Retinal pigment epithelial cell (primary cell): Measurements from ENCODE around the gene CNPY1.

Experiments used
- DNase-seq: peaks from one replicate; pipeline ENCODE4 v3.0.0-alpha.2; 2010; ENCODE audit warnings: low read depth
- H3K4me3 ChIP-seq: 2 replicates; pipeline ENCODE4 v1.5.1; 2011; ENCODE audit warnings: mild to moderate bottlenecking, low read length, control low read depth, moderate library complexity
- TF ChIP-seq, protein P1 (sequence below): conservative IDR thresholded peaks from 2 replicates; pipeline ENCODE4 v1.5.1; 2011; ENCODE audit warnings: low read depth, low read length, control low read depth, inconsistent platforms

Gene CNPY1

DNA sequence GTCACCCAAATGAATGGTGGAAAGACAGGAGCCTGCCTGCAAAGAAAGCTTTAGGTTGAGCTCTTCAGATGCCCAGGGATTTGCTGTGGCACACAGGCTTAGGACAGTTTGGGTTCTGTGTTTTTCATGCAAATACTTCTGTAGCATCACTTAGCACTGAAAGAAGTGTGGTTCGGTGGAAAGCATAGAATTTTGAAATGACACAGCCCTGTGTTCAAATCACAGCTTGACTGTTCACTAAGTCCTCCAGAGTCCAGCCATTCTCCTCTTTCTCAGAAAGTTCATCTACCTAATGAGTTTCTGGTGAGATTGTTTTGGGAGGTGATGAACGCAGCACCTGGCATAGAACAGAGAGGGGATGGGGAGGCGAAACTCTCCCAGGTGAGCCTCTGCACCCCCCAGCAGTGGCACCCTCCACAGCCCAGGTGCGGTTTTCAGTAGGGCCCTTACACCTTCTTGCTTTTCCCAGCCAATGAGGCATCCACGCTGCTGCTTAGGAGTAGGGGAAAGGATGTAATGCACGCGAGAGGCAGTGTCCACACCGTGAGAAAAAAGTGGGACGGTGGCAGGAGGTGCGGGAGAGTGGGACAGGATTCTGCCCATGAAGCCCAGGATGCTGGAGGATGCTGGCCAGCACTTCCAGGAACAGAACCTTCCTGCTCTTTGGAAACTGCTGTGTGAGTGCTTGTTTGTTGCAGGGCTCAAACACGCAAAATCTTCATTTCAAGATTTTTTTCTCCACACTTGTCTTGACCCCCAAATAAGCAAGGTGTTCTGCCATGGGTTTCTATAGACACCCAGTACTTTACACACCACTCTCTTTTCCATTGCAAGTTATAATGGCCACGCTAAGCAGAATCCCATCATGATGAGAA lies 76.8 kb downstream of the CNPY1 start:
- no peak for DNase-seq

DNA sequence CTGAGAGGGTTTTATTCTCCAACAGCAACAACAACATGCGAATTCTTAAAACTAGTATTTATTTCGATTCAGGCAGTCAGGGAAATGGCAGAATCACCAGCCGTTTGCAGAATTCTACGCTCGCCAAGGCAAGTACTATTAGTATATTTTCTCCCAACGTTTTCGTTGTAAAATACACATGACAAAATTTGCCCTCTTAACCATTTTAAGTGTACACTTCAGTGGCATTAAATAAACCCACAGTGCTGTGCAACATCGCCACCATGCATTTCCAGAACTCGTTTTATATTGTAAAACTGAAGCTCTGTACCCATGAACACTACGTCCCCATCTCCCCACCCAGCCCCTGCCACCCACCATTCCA lies 77.6 kb downstream of the CNPY1 start:
- DNase-seq: no peak
- H3K4me3 ChIP-seq: no peak overlapping the region
- TF ChIP-seq, protein P1, sequence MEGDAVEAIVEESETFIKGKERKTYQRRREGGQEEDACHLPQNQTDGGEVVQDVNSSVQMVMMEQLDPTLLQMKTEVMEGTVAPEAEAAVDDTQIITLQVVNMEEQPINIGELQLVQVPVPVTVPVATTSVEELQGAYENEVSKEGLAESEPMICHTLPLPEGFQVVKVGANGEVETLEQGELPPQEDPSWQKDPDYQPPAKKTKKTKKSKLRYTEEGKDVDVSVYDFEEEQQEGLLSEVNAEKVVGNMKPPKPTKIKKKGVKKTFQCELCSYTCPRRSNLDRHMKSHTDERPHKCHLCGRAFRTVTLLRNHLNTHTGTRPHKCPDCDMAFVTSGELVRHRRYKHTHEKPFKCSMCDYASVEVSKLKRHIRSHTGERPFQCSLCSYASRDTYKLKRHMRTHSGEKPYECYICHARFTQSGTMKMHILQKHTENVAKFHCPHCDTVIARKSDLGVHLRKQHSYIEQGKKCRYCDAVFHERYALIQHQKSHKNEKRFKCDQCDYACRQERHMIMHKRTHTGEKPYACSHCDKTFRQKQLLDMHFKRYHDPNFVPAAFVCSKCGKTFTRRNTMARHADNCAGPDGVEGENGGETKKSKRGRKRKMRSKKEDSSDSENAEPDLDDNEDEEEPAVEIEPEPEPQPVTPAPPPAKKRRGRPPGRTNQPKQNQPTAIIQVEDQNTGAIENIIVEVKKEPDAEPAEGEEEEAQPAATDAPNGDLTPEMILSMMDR: no peak

More for the DNA sequence above, 76.8 kb downstream of the CNPY1 start:
- no peak overlapping the region for H3K4me3 ChIP-seq
- TF ChIP-seq, protein P1: no peak

- DNase-seq: no peak
- H3K4me3 ChIP-seq: no peak overlapping the region
- TF ChIP-seq, protein P1: no peak
Observed at GRCh38 chr7:155467846-155468784, 78.2 kb downstream of the CNPY1 start.

DNA sequence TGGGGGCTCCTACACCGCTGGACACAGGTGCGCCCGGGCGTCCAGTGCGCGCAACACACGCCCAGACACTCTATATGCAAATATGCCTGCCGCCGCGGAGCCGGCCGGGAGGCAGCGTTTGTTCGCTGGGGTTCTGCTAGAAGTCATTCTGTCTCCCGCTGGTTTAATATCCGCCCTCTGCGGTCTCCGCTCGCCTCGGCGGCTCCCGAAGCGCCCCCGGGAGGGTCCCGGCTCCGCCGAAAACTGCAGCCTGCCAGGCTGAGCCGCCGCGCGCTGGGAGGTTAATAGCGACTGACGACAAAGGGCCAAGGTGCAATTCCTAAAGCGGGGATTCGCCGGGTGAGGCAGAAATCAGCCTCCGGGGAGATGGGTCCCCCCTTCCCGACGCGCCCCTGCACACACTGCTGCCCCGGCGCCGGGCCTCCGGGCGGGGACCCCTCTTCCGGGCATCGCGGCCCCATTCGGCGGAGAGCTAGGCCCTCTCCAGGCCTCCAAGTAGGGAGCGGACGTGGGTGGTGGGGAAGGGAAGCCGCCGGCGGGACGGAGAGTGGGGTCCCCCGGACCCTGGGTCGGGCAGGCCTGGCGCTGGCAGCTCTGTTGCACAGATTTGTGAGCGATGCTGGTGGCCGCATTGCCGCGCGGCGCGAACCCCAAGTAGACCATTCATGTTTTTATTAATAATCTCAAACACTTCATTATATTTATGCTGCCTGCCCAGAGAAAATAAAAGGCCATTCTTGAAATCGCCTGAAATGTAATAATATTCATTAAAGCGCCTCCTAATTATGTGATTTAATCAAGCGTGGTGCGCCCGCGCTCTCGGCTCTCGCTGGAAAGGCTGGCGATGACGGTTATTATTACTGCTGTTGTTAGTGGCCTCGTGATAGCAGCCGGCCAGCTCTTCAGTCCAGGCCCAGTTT lies 79.3 kb downstream of the CNPY1 start:
- no peak overlapping the region for H3K4me3 ChIP-seq
- TF ChIP-seq, protein P1: no peak
- DNase-seq: no peak

DNA sequence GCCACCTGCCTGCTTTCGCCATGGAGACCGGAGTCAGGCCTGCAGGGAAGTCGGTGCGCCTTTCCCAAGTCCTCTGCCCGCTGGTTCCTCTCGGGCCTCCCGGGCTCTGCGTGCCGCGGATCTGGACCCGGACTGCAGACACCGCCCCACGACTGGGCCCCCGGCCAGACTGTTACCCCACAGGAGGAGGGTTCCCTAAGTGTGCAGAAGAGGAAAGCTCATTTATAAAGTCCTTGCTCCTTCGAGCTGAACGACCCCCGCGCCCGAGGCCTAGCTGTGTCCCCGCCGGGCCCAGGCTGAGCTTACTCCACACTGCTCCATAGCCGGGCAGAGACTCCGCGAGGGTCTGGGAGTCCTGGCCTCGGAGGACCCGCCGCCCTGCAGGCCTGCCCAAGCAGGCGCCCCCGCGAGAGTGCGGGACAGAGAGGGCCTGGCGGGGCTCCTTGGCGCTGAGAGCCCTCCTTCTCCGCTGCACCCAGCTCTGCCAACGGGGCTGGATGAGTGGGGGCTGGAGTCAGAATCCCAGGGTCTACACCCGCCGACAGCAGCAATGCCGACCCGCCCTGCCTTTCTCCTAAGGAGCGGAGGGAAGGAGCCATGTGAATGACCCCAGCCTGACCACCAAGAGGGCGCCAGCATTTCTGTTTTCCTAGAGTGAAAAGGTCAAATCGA lies 80.1 kb downstream of the CNPY1 start:
- no peak overlapping the region for H3K4me3 ChIP-seq
- TF ChIP-seq, protein P1: no peak
- DNase-seq: no peak

DNA sequence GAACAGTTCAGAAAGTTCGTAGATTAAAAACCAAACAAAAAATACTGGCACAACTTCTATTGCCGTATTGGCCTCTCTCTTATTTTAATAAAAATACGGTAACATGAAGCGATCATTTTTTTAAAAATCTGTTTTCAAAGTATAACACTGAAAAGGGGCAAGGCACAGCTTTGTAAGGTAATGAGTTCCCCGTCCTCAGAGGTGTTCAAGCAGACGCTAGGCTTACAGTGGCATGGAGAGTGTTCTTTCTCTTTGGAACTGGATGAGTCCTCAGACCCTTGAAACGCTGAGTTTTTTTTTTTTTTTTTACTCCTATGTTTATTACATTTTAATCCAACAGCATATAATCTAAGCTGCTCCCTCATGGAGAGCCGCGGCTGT lies 80.6 kb downstream of the CNPY1 start:
- no peak overlapping the region for H3K4me3 ChIP-seq
- no peak for DNase-seq
- TF ChIP-seq, protein P1: no peak
